OCI-LY7 (cell line): ENCODE measurements around the gene WDFY4.

Source experiments
- CTCF ChIP-seq: fragments of 200-600 bp; sonication (generic); conservative IDR thresholded peaks from 2 replicates; pipeline ENCODE4 v1.5.1; 2014; ENCODE audit warnings: mild to moderate bottlenecking, antibody characterized with exemption, low read length, moderate library complexity, mixed read lengths
- EZH2phosphoT487 ChIP-seq: fragments of 200-600 bp; sonication (generic); IDR thresholded peaks from 2 replicates; pipeline ENCODE4 v1.6.1; 2018; ENCODE audit warnings: low read depth, borderline replicate concordance, mild to moderate bottlenecking, mixed run types, antibody characterized with exemption, low read length, moderate library complexity, mixed read lengths

- TF ChIP-seq CTCF (no peak), EZH2phosphoT487 (no peak)
These were observed 322.5 kb downstream of the WDFY4 start for GRCh38 chr10:49007129-49007528.
